Stimulated activated CD8-positive, alpha-beta memory T cell treated with anti-CD3 and anti-CD28 coated beads, Interleukin-7, amount 100 ng/mL, for 4 hours (primary cell): ENCODE data around the gene TPK1.

Source experiments
- DNase-seq, 2 donors: peaks; one replicate each; pipeline ENCODE4 v3.0.0-alpha.2; 2020; ENCODE audit warnings: low read depth in 2 of 2

TPK1 gene

GRCh38 chr7:144529269-144529926, 306.5 kb downstream of the TPK1 start:
- no peak for DNase-seq

GRCh38 chr7:144528536-144529045, 307.3 kb downstream of the TPK1 start:
- DNase-seq, result no peak

GRCh38 chr7:144527051-144527471, 308.8 kb downstream of the TPK1 start:
- DNase-seq, result no peak

DNA sequence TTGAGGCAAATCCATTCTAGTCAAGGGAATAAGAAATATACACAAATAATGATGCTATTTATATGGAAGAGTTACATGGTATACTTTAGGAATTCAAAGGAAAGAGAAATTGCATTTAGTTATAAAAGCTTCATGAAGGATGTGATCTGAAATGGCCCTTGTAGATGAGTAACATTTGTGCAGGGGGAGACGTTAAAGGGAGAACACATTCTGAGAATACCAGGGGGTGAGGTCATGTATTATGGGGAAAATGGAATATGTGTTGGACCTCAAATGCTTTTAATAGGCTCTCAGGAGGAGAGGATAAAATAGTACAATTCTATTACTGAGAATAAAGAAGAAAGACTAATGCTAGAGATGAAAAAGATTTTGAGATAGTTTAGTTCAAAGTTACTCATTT, 309.9 kb downstream of the TPK1 start:
- no peak for DNase-seq

DNA sequence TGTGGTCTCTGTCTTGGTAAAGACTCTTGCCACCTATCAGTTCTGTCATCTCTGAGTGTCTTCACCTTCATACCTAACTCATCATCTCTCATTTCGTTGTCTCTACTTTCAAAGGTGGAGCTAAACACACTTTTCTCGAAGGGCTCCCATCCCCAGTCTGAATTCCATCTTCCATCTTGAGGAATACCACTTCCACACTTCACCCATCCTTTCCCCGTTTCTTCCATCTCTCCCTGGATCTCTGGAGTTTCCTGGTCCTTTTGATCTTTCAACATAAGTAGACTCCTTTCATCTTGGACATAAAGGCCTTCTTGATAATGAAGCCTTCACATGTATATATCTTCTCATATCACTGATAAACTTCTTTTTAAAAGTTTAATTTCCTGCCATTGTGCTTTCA, 311.6 kb downstream of the TPK1 start:
- no peak for DNase-seq

DNA sequence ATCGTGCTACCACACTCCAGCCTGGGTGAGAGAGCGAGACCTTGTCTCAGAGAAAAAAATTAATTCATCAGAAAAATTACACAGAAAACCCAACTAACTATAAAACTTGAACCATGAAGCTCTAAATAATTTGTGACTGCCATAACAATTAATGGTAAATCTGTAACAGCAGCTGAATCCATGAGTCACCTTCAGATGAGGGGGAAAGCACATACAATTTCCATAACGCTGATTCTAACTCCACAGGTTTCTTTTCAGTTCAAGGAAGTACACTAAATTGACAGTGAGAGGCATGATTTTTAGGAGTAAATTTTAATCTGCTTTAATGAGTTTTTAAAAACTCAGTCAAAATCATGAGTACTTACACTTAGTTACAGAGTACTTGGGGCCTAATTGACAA, 312.2 kb downstream of the TPK1 start:
- no peak for DNase-seq

GRCh38 chr7:144519925-144520324, 315.9 kb downstream of the TPK1 start:
- DNase-seq, result no peak

DNA sequence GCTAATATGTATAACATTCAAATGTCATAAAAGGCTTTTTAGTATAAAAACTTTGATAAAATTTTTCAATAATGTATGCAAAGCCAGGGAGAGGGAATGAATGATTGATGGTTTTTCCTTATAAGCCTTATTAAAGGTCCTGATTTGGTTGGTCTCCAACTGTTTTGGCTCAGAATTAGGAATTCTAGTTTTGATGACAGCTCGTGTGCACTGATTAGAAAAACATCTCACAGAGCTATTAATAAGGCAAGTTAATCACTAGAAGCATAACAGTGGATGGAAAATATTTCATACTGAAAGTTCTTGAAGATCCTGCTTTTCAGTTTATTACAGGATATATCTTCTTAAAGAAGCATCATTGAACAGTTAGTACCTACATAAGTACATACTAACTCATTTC, 317.5 kb downstream of the TPK1 start:
- no peak for DNase-seq

DNA sequence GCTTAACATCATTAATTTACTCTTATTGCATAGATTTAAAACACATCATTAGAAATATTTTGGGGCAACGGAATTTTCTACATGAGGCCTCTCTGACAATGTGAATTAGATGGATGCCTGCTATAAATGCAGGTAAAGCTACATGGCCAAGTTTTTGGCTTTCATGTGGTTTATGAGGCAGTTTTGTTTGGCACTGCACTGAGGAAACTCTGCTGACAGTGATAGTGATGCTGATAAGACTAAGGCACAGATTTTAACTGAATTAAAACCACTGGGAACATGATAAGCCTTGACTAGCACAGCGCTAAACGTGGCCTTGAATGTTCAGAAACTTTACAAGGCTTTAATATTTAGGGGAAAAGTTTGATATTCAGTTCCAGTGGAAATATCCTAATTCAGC, 318.1 kb downstream of the TPK1 start:
- DNase-seq, result no peak

GRCh38 chr7:144516729-144517525, 318.9 kb downstream of the TPK1 start:
- DNase-seq, result no peak

- no peak for DNase-seq
These were observed 322.5 kb downstream of the TPK1 start for GRCh38 chr7:144513334-144513733.

DNA sequence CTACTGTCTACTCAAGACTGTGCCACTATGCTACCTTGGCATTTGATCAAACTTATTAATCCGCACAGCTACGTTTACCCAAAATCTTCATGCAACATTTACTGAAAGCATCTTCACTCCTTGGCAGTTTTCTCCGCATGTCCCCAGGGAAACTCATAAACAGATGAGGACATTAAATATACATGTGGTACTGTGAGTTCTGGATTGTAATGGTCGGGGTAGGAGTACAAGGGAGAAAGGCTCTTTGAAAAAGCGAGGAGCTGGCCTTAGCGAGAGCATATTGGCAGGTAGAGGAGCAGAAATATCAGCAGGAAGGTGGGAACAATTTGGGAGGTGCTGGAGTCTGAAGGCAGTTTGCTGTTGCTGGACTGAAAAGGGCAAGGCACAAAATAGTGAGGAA, 325.2 kb downstream of the TPK1 start:
- no peak for DNase-seq

GRCh38 chr7:144508702-144509101, 327.2 kb downstream of the TPK1 start:
- DNase-seq, result no peak

DNA sequence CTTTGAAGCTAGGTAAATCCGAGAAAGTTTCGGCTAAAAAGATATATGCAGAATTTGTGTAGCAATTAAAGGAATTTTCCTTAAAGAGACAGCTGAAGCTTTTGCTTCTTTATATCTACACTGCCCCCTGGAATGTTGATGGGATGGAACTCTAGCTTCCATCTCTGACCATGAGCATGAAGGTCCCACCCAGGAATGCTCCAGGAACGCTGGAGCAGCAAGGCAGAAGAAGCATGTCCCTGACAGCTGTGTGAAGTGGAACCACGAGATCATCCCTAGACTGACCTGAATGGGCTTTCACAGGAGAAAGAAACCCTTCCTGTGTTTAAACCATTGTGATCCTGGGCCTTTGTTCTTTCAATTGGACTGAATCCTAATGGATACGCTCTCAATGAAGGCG, 332.6 kb downstream of the TPK1 start:
- DNase-seq, result no peak

- DNase-seq, result no peak
These were observed 335.6 kb downstream of the TPK1 start for GRCh38 chr7:144500225-144500624.

DNA sequence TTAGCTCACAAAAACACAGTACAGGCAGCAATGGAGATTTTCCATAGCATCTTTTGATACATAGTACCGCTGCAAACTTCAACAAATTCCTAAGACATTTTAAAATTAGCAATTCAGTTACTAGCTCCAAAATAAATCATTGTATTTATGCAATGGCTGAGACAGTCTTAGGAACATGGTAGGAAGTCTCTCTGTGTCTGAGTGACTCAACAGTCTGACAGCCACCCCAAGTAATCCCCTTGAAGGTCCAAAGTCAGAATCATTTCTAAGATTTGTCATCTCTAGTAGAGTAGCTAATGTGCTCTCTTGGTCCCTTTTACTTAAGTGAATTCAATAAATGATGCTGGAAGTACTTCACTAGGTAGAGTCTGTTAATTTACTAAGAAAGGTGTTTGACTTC, 338.6 kb downstream of the TPK1 start:
- DNase-seq, result no peak

GRCh38 chr7:144494355-144494754, 341.5 kb downstream of the TPK1 start:
- DNase-seq, result no peak

GRCh38 chr7:144489504-144489903, 346.3 kb downstream of the TPK1 start:
- no peak for DNase-seq

DNA sequence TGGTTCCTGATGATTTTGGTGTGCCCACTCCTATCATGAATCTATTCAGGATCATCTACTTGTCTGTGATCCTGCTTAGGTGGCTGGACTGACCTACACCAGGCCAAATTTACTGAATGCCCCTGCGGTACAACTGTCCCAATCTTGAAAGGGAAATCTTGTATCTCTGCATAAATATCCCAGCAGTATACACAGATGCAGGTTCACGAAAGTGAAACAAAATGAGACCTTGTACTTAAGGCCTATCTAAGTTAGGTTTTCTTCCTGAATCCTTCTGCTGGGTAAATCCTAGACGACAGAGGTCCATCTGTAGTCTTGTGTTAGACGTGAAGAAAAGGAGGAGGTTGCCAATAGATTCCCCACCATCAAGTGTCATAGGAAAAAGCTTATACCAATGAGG, 346.9 kb downstream of the TPK1 start:
- DNase-seq, result no peak

- no peak for DNase-seq
These were observed 348.0 kb downstream of the TPK1 start for GRCh38 chr7:144487901-144488300.

- DNase-seq, result no peak
These were observed 351.4 kb downstream of the TPK1 start for GRCh38 chr7:144484445-144484844.

DNA sequence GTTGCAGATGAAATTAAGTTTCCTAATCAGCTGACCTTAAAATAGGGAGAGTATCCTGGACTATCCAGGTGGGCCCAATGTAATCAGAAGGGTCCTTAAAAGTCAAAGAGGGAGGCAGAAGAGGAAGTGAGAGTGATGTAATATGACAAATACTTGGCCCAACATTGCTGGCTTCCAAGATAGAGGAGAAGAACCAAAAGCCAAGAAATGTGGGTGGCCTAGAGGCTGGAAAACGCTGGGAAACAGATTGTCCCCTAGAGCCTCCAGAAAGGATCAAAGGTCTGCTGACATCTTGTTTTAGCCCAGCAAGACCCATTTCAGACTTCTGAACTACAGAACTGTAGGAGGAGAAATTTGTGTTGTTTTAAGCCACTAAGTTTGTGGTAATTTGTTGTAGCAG, 352.7 kb downstream of the TPK1 start:
- DNase-seq, result no peak

GRCh38 chr7:144481833-144482232, 354.0 kb downstream of the TPK1 start:
- no peak for DNase-seq
